GM13976 (cell line): ENCODE data around the gene GLRX5.

Experiments
- DNase-seq: peaks from one replicate; pipeline ENCODE4 v3.0.0; 2012; ENCODE audit warnings: low spot score
- in situ Hi-C: fragments of 300-500 bp; cut with MboI; formaldehyde crosslinking; loops from one replicate; pipeline ENCODE4 v1.12.0; 2022; ENCODE audit warnings: low sequenced_read_pairs, mixed read lengths, inconsistent platforms; ENCODE audit not compliant: unreplicated experiment
- TF ChIP-seq, protein P1 (sequence below): IDR thresholded peaks from 2 replicates; pipeline ENCODE4 v1.5.1; 2012; ENCODE audit warnings: borderline replicate concordance, mild to moderate bottlenecking; ENCODE audit not compliant: insufficient read depth; ENCODE audit errors: extremely low read depth, missing control alignments, control extremely low read depth

GLRX5 gene

GRCh38 chr14:95489214-95490137 lies 45.4 kb upstream of the GLRX5 start:
- TF ChIP-seq, protein P1, sequence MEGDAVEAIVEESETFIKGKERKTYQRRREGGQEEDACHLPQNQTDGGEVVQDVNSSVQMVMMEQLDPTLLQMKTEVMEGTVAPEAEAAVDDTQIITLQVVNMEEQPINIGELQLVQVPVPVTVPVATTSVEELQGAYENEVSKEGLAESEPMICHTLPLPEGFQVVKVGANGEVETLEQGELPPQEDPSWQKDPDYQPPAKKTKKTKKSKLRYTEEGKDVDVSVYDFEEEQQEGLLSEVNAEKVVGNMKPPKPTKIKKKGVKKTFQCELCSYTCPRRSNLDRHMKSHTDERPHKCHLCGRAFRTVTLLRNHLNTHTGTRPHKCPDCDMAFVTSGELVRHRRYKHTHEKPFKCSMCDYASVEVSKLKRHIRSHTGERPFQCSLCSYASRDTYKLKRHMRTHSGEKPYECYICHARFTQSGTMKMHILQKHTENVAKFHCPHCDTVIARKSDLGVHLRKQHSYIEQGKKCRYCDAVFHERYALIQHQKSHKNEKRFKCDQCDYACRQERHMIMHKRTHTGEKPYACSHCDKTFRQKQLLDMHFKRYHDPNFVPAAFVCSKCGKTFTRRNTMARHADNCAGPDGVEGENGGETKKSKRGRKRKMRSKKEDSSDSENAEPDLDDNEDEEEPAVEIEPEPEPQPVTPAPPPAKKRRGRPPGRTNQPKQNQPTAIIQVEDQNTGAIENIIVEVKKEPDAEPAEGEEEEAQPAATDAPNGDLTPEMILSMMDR, result no peak
- no peak for DNase-seq
- in situ Hi-C loops, result no loop called here

GRCh38 chr14:95490138-95490509 lies 44.7 kb upstream of the GLRX5 start:
- TF ChIP-seq, protein P1, result no peak
- in situ Hi-C loops, result no loop called here
- no peak for DNase-seq

DNA sequence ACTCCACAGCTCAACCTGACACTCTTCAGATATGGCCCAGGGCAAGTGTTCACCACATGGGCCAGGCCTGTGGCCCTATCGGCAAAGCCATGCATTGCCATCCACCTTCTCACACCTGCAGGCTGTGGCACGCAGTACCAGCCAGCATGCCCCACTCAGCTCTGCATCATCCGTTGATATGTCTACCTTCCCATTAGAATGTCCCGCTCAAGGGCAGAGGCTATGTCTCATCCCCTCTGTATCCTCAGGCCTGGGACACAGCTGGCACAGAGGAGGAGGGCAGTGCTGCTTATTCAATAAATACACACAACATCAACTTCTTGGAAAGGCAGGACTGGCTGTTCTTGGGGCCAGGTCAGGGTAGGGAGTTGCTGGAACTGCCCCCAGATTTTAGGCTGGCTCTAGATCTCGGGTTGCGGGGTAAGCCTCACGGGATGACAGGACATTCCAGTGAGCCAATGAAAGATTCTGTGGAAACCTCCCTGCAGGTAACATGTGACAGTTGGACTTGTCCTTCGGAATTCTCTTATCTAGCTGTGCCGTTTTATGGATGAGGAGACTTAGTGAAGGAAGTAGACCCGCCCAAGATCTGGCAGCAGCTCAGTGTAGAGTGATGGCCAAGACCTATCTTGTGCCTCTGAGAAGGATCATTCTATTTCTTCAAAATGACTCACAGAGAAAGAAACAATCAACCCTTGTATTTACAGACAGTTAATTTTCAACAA lies 44.0 kb upstream of the GLRX5 start:
- in situ Hi-C loops, result no loop called here
- no peak for DNase-seq
- TF ChIP-seq, protein P1, result no peak

- TF ChIP-seq, protein P1, result no peak
- in situ Hi-C loops, result no loop called here
- no peak for DNase-seq
These were observed 42.8 kb upstream of the GLRX5 start for GRCh38 chr14:95491936-95492608.

DNA sequence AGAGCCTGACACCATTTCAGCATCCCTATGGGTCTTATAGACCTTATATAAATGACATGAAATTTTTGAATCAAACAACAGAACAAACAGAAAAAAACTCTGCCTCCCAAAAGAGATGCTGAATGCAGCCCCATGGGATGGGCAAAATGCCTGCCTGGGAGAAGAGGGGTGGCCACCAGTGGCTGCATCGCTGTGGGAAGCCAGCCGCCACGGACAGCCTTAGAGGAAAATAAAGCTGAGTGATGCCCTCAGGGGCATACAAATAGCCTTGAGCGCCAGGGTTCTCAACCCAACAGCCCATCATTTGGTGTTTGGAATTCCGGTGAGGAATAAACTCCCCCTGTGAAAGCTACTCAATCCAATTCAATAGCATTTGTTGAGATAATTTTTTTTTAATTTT lies 41.3 kb upstream of the GLRX5 start:
- no peak for DNase-seq
- in situ Hi-C loops, result no loop called here
- TF ChIP-seq, protein P1, result no peak

DNA sequence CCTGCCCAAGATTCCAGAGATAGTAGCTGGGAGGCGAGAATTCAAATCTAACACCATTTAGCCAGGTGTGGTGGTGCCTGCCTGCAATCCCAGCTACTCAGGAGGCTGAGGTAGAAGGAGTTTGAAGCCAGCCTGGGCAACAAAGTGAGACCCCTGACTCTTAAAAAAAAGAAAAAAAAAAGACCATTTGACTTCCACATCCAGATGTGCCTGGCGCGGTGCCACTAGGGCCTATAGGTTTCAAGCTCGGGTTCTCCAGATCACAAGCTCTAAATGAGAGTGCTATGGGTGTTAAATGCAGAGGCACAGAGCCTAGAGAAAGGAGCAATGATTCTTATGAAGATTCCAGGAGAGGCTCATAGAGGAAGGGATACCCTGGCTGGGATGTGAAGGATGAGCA lies 40.9 kb upstream of the GLRX5 start:
- no peak for DNase-seq
- TF ChIP-seq, protein P1, result no peak
- in situ Hi-C loops, result no loop called here
